Measurements from ENCODE around the gene FNDC5.
"Not testable (repeated sequence)": the region's sequence is repeated elsewhere in the genome, so short reads cannot be mapped to it uniquely, and the experiment has no call there.

Gene FNDC5

GRCh38 chr1:32910319-32910718, 39.6 kb upstream of the FNDC5 start:
- H3K9me3 ChIP-seq, result no peaks in the 10 kb centered on the region

GRCh38 chr1:32907435-32907834, 36.7 kb upstream of the FNDC5 start:
- Histone ChIP-seq H3K9me3 (no peaks in the 10 kb centered on the region), H3K27ac (no peak overlapping the region), H3K36me3 (no peaks in the 10 kb centered on the region), H3K4me3 (ENCODE audit: low read depth in 1 of 2, low read length in 1 of 2) (no peak overlapping the region), H3K4me1 (ENCODE audit: control insufficient read depth in 1 of 2, insufficient read depth in 1 of 2, low read depth in 1 of 2, low read length in 1 of 2) (no peaks in the 10 kb centered on the region), H3K27me3 (peaks cover 89% of the 10 kb centered on the region)
- TF ChIP-seq CTCF (IDR thresholded peaks at IDR 0.05), result no peak

More at GRCh38 chr1:32910319-32910718, 39.6 kb upstream of the FNDC5 start:
- TF ChIP-seq CTCF (IDR thresholded peaks at IDR 0.05), result no peak
- Histone ChIP-seq H3K36me3 (no peaks in the 10 kb centered on the region), H3K4me1 (ENCODE audit: control insufficient read depth in 1 of 2, insufficient read depth in 1 of 2, low read depth in 1 of 2, low read length in 1 of 2) (no peaks in the 10 kb centered on the region), H3K4me3 (ENCODE audit: low read depth in 1 of 2, low read length in 1 of 2) (no peak overlapping the region), H3K27me3 (peaks cover 72% of the 10 kb centered on the region), H3K27ac (no peak overlapping the region)

- no peaks in the 10 kb centered on the region for H3K36me3 ChIP-seq
- H3K27ac ChIP-seq, result no peak overlapping the region
- peaks cover 97% of the 10 kb centered on the region for H3K27me3 ChIP-seq
- no peaks in the 10 kb centered on the region for H3K9me3 ChIP-seq
- TF ChIP-seq CTCF (IDR thresholded peaks at IDR 0.05), result no peak
- no peaks in the 10 kb centered on the region for H3K4me1 ChIP-seq (ENCODE audit: control insufficient read depth in 1 of 2, insufficient read depth in 1 of 2, low read depth in 1 of 2, low read length in 1 of 2)
- H3K4me3 ChIP-seq (ENCODE audit: low read depth in 1 of 2, low read length in 1 of 2), result no peak overlapping the region
Observed at GRCh38 chr1:32906654-32907053, 35.9 kb upstream of the FNDC5 start.

GRCh38 chr1:32905588-32905987, 34.9 kb upstream of the FNDC5 start:
- not testable (repeated sequence) for H3K4me1 ChIP-seq (ENCODE audit: control insufficient read depth in 1 of 2, insufficient read depth in 1 of 2, low read depth in 1 of 2, low read length in 1 of 2); H3K27ac ChIP-seq; H3K36me3 ChIP-seq; H3K9me3 ChIP-seq; H3K4me3 ChIP-seq (ENCODE audit: low read depth in 1 of 2, low read length in 1 of 2)
- H3K27me3 ChIP-seq, result peaks cover 99% of the 10 kb centered on the region

GRCh38 chr1:32904797-32905196, 34.1 kb upstream of the FNDC5 start:
- H3K27me3 ChIP-seq, result peaks cover 99% of the 10 kb centered on the region
- no peaks in the 10 kb centered on the region for H3K36me3 ChIP-seq
- no peaks in the 10 kb centered on the region for H3K4me1 ChIP-seq (ENCODE audit: control insufficient read depth in 1 of 2, insufficient read depth in 1 of 2, low read depth in 1 of 2, low read length in 1 of 2)
- H3K9me3 ChIP-seq, result no peaks in the 10 kb centered on the region
- H3K4me3 ChIP-seq (ENCODE audit: low read depth in 1 of 2, low read length in 1 of 2), result no peak overlapping the region
- no peak overlapping the region for H3K27ac ChIP-seq
- TF ChIP-seq CTCF (IDR thresholded peaks at IDR 0.05), result no peak

GRCh38 chr1:32903991-32904785, 33.5 kb upstream of the FNDC5 start:
- H3K36me3 ChIP-seq, result no peaks in the 10 kb centered on the region
- no peak overlapping the region for H3K4me3 ChIP-seq (ENCODE audit: low read depth in 1 of 2, low read length in 1 of 2)
- no peak for TF ChIP-seq CTCF (IDR thresholded peaks at IDR 0.05)
- H3K9me3 ChIP-seq, result no peaks in the 10 kb centered on the region
- H3K27ac ChIP-seq, result no peak overlapping the region
- H3K27me3 ChIP-seq, result peaks cover 99% of the 10 kb centered on the region
- H3K4me1 ChIP-seq (ENCODE audit: control insufficient read depth in 1 of 2, insufficient read depth in 1 of 2, low read depth in 1 of 2, low read length in 1 of 2), result no peaks in the 10 kb centered on the region
